ENCODE results near the gene LRP1B. TPM values are rescaled to one million over a fixed set of nuclear protein-coding genes. Genes with fewer than 3 reads are reported as not detected.

Gene LRP1B
- total RNA-seq, 1 experiment from 2014 or later: 0.52 TPM

DNA sequence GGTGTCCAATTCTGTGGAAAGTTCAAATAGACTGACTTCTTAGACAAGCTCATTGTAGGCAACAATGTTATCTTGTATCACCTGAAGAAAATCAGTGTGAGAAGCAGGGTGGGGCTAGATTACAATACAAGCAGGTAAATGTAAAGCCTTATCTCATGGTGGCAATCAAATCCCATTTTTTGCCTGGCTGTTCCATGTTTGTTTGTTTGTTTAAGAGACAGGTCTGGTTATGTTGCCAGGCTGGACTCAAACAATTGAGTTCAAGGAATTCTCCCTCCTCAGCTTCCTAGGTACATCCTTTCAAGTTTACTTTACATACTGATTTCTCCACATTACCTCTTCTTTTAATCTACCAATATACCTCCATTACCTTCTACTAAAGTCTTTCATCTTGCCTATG lies 464.6 kb downstream of the LRP1B start:
- H3K36me3 Mint-ChIP-seq: peaks cover 11% of the 10 kb centered on the region; the same call in 1 of the 2 replicates
- no peak for TF ChIP-seq NR2C2 (CRISPR knock-in tag; IDR thresholded peaks at IDR 0.05)
- no peak for TF ChIP-seq CBFB (CRISPR knock-in tag; IDR thresholded peaks at IDR 0.05; ENCODE audit: low read depth)
- no peak for TF ChIP-seq ZNF396 (CRISPR knock-in tag; IDR thresholded peaks at IDR 0.05; ENCODE audit: borderline replicate concordance)
- no peak for TF ChIP-seq GTF2I (CRISPR knock-in tag; conservative IDR thresholded peaks at IDR 0.05)
- no peak for TF ChIP-seq IRF1 (CRISPR knock-in tag; IDR thresholded peaks at IDR 0.05)
- TF ChIP-seq PRDM15 (CRISPR knock-in tag; IDR thresholded peaks at IDR 0.05): no peak
- no peak for TF ChIP-seq JAZF1 (CRISPR knock-in tag; IDR thresholded peaks at IDR 0.05)
- TF ChIP-seq ESRRA (CRISPR knock-in tag; IDR thresholded peaks at IDR 0.05; ENCODE audit: borderline replicate concordance): no peak
- no peak for TF ChIP-seq HMGXB4 (CRISPR knock-in tag; IDR thresholded peaks at IDR 0.05)
- no peak for TF ChIP-seq PRRX2 (CRISPR knock-in tag; IDR thresholded peaks at IDR 0.05)
- no peak for TF ChIP-seq ARID4B (CRISPR knock-in tag; IDR thresholded peaks at IDR 0.05; ENCODE audit: borderline replicate concordance)
- no peak for TF ChIP-seq TEAD4 (CRISPR knock-in tag; IDR thresholded peaks at IDR 0.05)
- TF ChIP-seq, protein P1, sequence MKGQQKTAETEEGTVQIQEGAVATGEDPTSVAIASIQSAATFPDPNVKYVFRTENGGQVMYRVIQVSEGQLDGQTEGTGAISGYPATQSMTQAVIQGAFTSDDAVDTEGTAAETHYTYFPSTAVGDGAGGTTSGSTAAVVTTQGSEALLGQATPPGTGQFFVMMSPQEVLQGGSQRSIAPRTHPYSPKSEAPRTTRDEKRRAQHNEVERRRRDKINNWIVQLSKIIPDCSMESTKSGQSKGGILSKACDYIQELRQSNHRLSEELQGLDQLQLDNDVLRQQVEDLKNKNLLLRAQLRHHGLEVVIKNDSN (CRISPR knock-in tag; IDR thresholded peaks at IDR 0.05): no peak
- TF ChIP-seq, protein P2, sequence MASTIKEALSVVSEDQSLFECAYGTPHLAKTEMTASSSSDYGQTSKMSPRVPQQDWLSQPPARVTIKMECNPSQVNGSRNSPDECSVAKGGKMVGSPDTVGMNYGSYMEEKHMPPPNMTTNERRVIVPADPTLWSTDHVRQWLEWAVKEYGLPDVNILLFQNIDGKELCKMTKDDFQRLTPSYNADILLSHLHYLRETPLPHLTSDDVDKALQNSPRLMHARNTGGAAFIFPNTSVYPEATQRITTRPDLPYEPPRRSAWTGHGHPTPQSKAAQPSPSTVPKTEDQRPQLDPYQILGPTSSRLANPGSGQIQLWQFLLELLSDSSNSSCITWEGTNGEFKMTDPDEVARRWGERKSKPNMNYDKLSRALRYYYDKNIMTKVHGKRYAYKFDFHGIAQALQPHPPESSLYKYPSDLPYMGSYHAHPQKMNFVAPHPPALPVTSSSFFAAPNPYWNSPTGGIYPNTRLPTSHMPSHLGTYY (CRISPR knock-in tag; IDR thresholded peaks at IDR 0.05): no peak
- ATAC-seq: no peak
- H3K9me3 Mint-ChIP-seq: peaks cover 34% of the 10 kb centered on the region
- no peak overlapping the region for H3K4me3 Mint-ChIP-seq
- H3K27ac Mint-ChIP-seq: peak overlapping the region; percentile 10; the same call in 1 of the 2 replicates
- ChIA-PET POLR2A (no interaction called here), CTCF (no interaction called here)
- H3K27me3 Mint-ChIP-seq (ENCODE audit: low read depth): no peaks in the 10 kb centered on the region
- peaks cover 17% of the 10 kb centered on the region for H3K4me1 Mint-ChIP-seq
- DNase-seq (ENCODE audit: low spot score): no peak

Data from WTC11 (cell line).